HCEC 1CT (cell line): ENCODE results near the gene TSPOAP1.

Experiments used
- DNase-seq: peaks from one replicate; pipeline ENCODE4 v3.0.0-alpha.2; 2017

The TSPOAP1 gene, protein sequence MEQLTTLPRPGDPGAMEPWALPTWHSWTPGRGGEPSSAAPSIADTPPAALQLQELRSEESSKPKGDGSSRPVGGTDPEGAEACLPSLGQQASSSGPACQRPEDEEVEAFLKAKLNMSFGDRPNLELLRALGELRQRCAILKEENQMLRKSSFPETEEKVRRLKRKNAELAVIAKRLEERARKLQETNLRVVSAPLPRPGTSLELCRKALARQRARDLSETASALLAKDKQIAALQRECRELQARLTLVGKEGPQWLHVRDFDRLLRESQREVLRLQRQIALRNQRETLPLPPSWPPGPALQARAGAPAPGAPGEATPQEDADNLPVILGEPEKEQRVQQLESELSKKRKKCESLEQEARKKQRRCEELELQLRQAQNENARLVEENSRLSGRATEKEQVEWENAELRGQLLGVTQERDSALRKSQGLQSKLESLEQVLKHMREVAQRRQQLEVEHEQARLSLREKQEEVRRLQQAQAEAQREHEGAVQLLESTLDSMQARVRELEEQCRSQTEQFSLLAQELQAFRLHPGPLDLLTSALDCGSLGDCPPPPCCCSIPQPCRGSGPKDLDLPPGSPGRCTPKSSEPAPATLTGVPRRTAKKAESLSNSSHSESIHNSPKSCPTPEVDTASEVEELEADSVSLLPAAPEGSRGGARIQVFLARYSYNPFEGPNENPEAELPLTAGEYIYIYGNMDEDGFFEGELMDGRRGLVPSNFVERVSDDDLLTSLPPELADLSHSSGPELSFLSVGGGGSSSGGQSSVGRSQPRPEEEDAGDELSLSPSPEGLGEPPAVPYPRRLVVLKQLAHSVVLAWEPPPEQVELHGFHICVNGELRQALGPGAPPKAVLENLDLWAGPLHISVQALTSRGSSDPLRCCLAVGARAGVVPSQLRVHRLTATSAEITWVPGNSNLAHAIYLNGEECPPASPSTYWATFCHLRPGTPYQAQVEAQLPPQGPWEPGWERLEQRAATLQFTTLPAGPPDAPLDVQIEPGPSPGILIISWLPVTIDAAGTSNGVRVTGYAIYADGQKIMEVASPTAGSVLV (N-terminal part only)

GRCh38 chr17:58328195-58329034 lies at the start of gene TSPOAP1:
Gene TSPOAP1, minus strand, starts transcription at chr17:58328795. Its CDS starts 875 bp downstream, at chr17:58327920.
- no peak for DNase-seq

GRCh38 chr17:58377661-58378060 lies 49.1 kb upstream of the TSPOAP1 start:
- DNase-seq, result no peak

GRCh38 chr17:58377093-58377601 lies 48.6 kb upstream of the TSPOAP1 start:
- no peak for DNase-seq

DNA sequence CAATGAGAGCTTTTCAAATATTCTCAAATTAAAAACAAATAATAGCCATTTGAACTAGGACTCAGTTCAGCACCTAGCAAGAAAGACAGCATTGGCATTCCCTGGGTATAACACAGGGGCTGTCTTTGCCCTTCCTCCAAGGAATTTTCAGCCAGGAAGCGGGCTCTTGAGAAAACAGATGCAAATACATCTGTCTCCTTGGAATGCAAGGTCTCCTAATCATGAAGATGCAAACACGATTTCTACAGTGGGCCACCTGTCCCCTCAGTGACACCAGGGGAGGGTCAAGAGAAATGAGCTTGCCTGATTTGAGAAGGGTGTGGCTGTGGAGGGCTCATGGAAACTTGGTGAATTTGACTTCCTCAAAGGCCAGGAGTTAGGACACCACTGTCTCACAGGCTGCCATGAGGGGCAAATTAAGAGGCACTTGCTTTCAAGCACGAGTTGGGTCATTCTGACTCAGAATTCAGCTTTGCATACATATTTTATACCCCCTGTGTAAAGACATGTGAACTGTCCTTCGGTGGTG lies 47.9 kb upstream of the TSPOAP1 start:
- DNase-seq, result no peak

DNA sequence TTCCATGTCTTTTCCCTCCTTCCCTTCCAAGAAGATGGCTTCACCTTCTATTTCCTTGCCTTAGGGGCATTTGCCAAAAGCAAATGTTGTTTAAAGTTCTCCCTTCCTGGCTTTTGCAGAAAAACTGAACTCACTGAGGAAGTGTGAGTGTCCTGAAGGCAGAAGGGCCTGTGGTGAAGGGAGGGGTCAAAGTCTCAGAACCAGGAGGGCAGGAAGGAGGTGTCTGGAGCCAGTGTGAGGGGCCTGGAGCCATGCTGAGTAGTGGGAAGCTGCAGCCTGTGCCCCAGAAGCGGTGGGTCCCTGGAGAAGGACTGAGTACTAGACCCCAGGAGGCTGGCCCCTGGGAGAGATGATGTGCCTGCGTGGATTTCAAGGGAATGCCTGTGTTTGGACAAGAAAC lies 47.2 kb upstream of the TSPOAP1 start:
- no peak for DNase-seq

GRCh38 chr17:58375256-58375655 lies 46.7 kb upstream of the TSPOAP1 start:
- no peak for DNase-seq

GRCh38 chr17:58373923-58374322 lies 45.3 kb upstream of the TSPOAP1 start:
- no peak for DNase-seq

DNA sequence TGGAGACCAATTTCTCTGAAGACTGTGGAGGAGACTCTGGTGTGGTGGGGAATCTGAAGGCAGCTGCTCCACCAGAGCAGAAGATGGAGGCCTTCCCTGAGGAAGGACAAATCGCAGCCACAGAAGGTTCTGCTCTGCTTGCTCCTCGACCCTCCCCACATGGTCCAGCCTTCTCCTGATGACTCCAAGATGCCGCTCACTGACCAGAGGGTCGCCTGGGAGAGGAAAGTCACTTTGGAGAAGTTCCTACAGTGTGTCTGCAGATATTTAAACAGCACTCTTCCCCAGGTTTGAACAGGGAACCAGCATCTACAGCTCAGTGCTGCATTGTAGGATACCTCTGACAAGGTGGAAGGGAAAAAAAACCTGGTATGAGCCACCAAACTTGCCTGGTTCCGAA lies 44.4 kb upstream of the TSPOAP1 start:
- no peak for DNase-seq

DNA sequence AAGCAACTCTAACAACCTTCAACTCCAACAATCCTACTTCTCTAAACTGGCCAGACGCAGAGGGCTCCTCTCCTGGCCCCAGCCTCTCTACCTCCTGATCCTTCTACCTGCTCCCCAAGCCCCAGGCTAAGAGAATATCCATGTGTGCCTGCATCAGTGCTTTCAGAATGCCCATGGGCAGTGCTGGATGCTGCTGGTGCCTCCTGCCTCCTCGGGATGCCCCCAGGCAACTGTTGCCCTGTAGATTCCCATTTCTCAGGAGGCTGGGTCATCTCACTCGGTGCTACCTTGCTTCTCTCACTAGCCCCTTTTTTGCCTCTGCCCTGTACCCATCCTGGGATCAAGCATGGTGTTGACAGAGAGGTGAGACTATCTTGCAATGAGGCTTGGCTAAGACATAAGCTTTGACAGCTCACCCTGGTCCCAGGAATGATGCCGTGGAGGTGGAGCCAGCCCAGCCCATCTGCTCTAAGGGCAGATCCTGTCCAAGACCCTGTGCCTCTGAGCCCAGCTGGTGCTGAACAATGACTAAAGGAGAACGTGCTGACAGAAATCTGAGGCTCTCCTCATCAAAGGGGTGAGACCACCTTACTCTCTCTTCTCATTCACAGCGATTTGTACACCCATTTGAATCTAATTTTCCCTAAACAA lies 42.8 kb upstream of the TSPOAP1 start:
- no peak for DNase-seq

GRCh38 chr17:58370716-58371115 lies 42.1 kb upstream of the TSPOAP1 start:
- no peak for DNase-seq

DNA sequence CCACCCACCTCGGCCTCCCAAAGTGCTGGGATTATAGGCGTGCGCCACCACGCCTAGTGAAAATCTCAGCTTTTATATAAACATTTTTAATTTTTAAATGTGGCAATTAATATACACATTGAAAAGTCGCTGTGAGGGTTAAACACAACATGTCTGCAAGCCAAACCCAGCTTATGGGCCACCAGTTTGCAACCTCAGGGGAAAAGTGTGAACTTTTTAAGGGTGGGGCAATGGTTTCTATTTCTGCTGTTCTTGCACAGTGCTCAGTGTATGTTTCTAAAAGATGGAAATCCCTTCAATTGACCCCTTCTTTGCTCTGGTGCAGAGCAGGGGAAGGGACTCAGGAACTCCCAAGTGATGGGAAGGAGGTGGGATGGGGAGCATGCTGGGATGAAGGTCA lies 41.7 kb upstream of the TSPOAP1 start:
- no peak for DNase-seq

DNA sequence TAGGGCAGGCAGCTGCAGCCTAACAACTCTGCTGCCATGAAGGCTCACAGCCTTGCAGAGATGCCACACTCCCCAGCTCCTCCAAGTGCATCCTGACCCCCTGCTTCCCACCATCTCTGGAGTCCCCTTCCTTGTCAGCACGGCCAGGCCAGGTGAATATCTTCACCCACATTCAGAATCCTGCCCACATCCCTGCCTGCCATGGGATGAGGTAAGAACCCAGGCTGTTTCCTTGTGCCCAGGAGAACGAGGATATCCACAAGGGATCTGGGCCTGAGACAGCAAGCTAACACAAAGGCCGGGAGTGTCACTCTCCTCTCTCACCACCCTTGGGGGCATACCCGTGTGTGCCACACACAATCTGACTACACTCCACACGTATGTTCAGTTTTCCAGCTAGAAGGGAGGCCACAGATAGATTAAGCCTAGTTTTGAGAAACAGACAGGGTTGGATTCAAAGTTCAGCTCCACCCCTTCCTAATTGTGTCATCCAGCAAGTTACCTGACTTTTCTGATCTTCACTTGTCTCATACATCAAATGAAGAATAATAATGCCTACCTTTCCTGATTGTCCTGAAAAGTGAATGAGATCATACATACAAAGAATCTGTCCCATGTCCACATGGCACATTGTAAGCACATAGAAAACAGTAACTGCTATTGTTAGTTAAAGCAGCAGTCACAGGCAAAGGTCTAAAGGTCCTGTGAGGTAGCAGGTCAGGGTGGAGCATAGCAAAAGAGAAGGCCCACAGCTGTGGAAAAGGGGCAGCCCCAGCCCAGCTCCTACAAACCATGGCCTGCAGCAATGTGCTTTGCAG lies 40.8 kb upstream of the TSPOAP1 start:
- no peak for DNase-seq

DNA sequence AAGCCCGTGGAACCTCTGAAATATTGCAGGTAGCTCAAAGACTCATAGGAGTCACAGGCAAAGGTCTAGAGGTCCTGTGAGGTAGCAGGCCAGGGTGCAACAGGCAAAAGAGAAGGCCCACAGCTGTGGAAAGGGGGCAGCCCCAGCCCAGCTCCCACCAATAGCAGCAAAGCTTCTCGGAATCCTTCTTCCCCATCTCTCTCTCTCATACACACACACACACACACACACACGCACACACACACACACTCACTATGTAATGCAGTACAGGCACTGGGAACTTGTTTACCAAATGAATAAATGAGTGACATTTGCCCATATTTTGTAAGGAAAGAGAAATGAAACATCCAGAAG lies 40.2 kb upstream of the TSPOAP1 start:
- no peak for DNase-seq

- DNase-seq, result no peak
Measured at GRCh38 chr17:58367461-58367860, 38.9 kb upstream of the TSPOAP1 start.

- no peak for DNase-seq
Measured at GRCh38 chr17:58365980-58366595, 37.5 kb upstream of the TSPOAP1 start.

- DNase-seq, result no peak
Measured at GRCh38 chr17:58365185-58365979, 36.8 kb upstream of the TSPOAP1 start.

- no peak for DNase-seq
Measured at GRCh38 chr17:58364270-58364942, 35.8 kb upstream of the TSPOAP1 start.

DNA sequence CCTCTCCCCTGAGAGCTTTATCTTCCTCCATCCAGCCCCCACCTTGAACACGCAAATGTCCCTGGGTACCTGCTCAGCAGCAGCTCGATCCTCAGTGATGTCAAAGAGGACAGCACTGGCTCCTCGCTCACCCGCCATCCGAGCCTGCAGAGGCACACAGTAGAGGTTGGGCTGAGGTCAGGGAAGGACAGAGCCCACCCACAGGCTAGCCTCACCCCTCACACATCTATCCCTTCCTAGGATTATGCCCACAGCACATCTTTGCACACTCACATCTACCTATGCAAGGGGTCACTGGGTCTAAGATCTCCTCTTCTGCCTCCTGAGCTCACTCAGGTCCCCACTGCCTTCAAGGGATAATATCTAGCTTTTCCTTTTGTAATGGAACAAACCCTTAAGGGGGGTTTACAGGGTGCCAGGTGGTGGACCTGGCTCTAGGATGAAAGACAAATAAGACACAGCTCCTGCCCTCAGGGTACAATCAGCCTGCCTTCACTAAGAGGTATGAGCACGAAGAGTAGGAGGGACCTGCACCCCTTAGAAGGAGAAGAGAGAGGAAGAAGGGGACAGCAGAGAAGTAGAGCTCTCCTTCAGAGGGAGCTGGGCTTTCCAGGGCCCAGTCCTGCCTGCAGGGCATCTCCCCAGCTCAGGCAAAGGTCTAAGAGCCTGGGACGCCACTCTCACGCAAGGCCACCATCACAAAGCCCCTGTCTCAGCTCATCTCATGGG lies 35.0 kb upstream of the TSPOAP1 start:
- DNase-seq, result no peak
